ENCODE data around the gene COL5A1.

The COL5A1 gene

GRCh38 chr9:134770972-134771971 is 129.7 kb downstream of the COL5A1 start:
- in situ Hi-C loops (cut with HindIII; ENCODE audit: low sequenced_read_pairs), result loop anchor here (10.0 kb wide), 1 partner anchor 316 kb away; no protein-coding TSS in a partner anchor
- TF ChIP-seq CTCF (IDR thresholded peaks at IDR 0.05; ENCODE audit: low read depth, low read length, missing control alignments), result no peak
- no peak for DNase-seq (ENCODE audit: low read depth)
- H3K4me3 ChIP-seq (ENCODE audit: low read depth, low read length), result no peak overlapping the region

- in situ Hi-C loops (cut with HindIII; ENCODE audit: low sequenced_read_pairs), result loop anchor here (10.0 kb wide), 1 partner anchor 318 kb away; no protein-coding TSS in a partner anchor
- TF ChIP-seq CTCF (IDR thresholded peaks at IDR 0.05; ENCODE audit: low read depth, low read length, missing control alignments), result no peak
- H3K4me3 ChIP-seq (ENCODE audit: low read depth, low read length), result no peak overlapping the region
- no peak for DNase-seq (ENCODE audit: low read depth)
Measured at GRCh38 chr9:134772331-134772730, 130.7 kb downstream of the COL5A1 start.

GRCh38 chr9:134773842-134774241 is 132.2 kb downstream of the COL5A1 start:
- TF ChIP-seq CTCF (IDR thresholded peaks at IDR 0.05; ENCODE audit: low read depth, low read length, missing control alignments), result no peak
- in situ Hi-C loops (cut with HindIII; ENCODE audit: low sequenced_read_pairs), result loop anchor here (10.0 kb wide), 1 partner anchor 319 kb away; no protein-coding TSS in a partner anchor
- no peak overlapping the region for H3K4me3 ChIP-seq (ENCODE audit: low read depth, low read length)
- DNase-seq (ENCODE audit: low read depth), result no peak

- H3K4me3 ChIP-seq (ENCODE audit: low read depth, low read length), result no peak overlapping the region
- in situ Hi-C loops (cut with HindIII; ENCODE audit: low sequenced_read_pairs), result loop anchor here (10.0 kb wide), 1 partner anchor 320 kb away; no protein-coding TSS in a partner anchor
- no peak for TF ChIP-seq CTCF (IDR thresholded peaks at IDR 0.05; ENCODE audit: low read depth, low read length, missing control alignments)
- DNase-seq (ENCODE audit: low read depth), result no peak
Measured at GRCh38 chr9:134774410-134774809, 132.8 kb downstream of the COL5A1 start.

- TF ChIP-seq CTCF (IDR thresholded peaks at IDR 0.05; ENCODE audit: low read depth, low read length, missing control alignments), result no peak
- H3K4me3 ChIP-seq (ENCODE audit: low read depth, low read length), result no peak overlapping the region
- peak; percentile 33 for DNase-seq (ENCODE audit: low read depth)
- in situ Hi-C loops (cut with HindIII; ENCODE audit: low sequenced_read_pairs), result loop anchor here (10.0 kb wide), 1 partner anchor 321 kb away; no protein-coding TSS in a partner anchor
Measured at GRCh38 chr9:134775081-134775951, 133.7 kb downstream of the COL5A1 start.

All from astrocyte of the cerebellum (primary cell).